Measurements from ENCODE around the gene TNRC6A. TPM values are rescaled to one million over a fixed set of nuclear protein-coding genes. Genes with fewer than 3 reads are reported as not detected.
A peak's percentile ranks its signal among the peaks of the same experiment; 100 is the strongest.
"Not testable (repeated sequence)": the region's sequence is repeated elsewhere in the genome, so short reads cannot be mapped to it uniquely, and the experiment has no call there.

TNRC6A gene
- total RNA-seq, 2 experiments from 2014 or later = 47.4 to 49.3 TPM

DNA sequence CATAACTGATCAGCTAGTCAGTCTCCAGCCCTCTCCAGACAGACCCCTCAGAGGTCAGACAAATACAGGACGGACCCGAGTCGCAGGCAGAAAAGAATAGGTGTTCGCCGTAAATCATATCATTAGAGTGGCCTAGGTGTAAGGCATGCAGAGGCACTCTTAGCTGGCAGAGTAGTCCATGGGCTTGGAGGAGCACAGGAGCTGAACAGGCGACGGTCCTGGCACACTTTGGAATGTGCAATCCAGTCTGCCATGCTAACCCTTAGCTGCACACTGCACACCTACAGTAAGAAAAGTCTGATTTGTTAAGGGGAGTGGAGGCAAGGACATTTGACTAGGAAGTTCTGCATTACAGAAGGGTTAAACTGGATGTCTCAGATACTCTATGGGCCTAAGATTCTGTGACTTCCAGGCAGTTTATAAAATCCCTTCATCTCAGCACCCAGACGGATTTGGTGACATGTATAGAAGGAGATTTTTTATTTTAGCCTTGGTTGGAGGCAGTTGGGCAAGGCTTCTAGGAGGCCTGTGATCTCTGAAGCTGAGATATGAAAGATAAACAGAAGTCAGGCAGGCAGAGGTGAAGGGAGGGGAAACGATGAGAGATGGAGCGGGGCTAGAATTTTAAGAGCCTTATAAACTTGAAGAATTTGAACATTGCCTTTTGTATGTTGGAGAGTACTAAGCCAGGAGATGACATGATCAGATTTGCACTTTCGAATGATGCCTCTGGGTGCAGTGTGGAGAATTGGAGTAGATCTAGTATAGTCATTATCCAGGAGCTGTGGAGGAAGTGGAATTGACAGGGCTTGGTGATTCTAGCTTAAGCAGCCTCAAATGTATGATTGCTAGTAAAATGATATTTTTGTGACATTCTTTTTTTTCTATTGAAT, 81.7 kb downstream of the TNRC6A start:
- Mint-ChIP-seq H3K9me3 (no peaks in the 10 kb centered on the region), H3K27me3 (no peaks in the 10 kb centered on the region), H3K4me3 (no peak overlapping the region), H3K36me3 (ENCODE audit: low read depth) (peaks cover 45% of the 10 kb centered on the region), H3K4me1 (no peaks in the 10 kb centered on the region), H3K27ac (peak overlapping the region; percentile 7)
- POLR2A ChIA-PET = no interaction called here
- no peak for DNase-seq
- CTCF ChIA-PET = no interaction called here

DNA sequence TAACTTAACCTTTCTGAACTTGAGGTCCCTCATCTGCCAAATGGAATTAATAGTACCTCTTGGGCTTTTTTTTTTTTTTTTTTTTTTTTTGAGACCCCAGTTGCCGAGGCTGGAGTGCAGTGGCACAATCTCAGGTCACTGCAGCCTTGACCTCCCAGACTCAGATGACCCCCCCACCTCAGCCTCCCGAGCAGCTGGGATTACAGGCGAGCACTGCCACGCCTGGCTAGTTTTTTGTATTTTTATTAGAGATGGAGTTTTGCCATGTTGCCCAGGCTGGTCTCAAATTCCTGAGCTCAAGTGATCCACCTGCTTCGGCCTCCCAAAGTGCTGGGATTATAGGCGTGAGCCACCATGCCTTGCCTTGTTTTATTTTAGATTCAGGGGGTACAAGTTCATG, 83.4 kb downstream of the TNRC6A start:
- H3K27ac Mint-ChIP-seq, POLR2A ChIA-PET: not testable (repeated sequence)

GRCh38 chr16:24815021-24815420, 85.6 kb downstream of the TNRC6A start:
- Mint-ChIP-seq H3K27me3 (no peaks in the 10 kb centered on the region), H3K36me3 (ENCODE audit: low read depth) (peaks cover 50% of the 10 kb centered on the region), H3K4me1 (no peaks in the 10 kb centered on the region), H3K4me3 (no peak overlapping the region), H3K27ac (no peak overlapping the region), H3K9me3 (no peaks in the 10 kb centered on the region)
- POLR2A ChIA-PET = no interaction called here
- CTCF ChIA-PET = interaction anchor here (1.4 kb wide), 1 partner anchor 11 kb away, joined by 3 read pairs; no protein-coding TSS in a partner anchor
- DNase-seq = no peak

More for the DNA sequence above, 83.4 kb downstream of the TNRC6A start:
- H3K36me3 Mint-ChIP-seq (ENCODE audit: low read depth) = peaks cover 42% of the 10 kb centered on the region
- H3K4me1 Mint-ChIP-seq, H3K27me3 Mint-ChIP-seq, H3K9me3 Mint-ChIP-seq, DNase-seq, H3K4me3 Mint-ChIP-seq, CTCF ChIA-PET: not testable (repeated sequence)

DNA sequence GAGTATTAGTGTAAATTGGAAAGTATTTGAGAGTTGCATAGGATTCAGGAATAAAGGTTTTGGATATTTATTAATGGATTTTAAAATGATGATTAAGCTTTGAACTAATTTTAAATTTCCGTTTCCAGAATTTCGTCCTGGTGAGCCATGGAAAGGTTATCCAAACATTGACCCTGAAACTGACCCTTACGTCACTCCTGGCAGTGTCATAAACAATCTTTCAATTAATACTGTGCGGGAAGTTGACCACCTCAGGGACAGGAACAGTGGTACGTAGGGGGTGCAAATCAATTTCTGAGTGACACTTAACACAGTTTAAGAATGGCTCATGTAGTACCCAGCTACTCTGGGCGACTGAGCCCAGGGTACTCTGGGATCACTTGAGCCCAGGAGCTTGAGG, 87.2 kb downstream of the TNRC6A start:
- Mint-ChIP-seq H3K27ac (no peak overlapping the region), H3K36me3 (ENCODE audit: low read depth) (peaks cover 54% of the 10 kb centered on the region), H3K27me3 (no peaks in the 10 kb centered on the region), H3K9me3 (no peaks in the 10 kb centered on the region), H3K4me1 (no peaks in the 10 kb centered on the region), H3K4me3 (no peak overlapping the region)
- no peak for DNase-seq
- ChIA-PET POLR2A (no interaction called here), CTCF (no interaction called here)

DNA sequence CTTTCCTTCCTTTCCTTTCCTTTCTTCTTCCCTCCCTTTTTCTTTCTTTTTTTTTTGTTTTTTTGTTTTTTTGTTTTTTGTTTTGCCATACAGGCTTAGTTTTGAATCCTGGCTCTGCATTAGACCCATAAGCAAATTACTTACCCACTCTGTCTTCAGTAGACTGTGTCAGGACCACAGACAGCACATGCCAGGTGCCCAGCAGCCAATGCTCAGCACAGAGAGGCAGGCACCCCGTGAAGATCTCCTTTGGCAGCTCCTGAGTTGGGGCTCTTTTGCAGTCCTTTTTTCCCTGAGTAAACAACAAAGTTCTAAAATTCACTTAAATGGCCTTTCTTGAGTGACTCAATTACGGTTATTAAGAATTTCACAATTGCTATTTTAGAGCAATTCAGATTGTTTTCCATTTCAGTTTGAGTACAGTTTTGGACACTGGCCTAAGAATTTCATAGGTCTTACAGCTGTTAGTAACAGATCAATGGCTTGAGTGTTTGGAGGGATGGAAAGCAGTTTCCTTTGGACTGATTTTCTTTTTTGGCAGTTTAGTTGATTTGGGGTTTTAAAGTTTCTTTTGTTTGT, 90.1 kb downstream of the TNRC6A start:
- Mint-ChIP-seq H3K4me3 (no peak overlapping the region), H3K36me3 (ENCODE audit: low read depth) (peaks cover 58% of the 10 kb centered on the region), H3K27ac (no peak overlapping the region), H3K4me1 (no peaks in the 10 kb centered on the region), H3K9me3 (no peaks in the 10 kb centered on the region), H3K27me3 (no peaks in the 10 kb centered on the region)
- DNase-seq = no peak
- POLR2A ChIA-PET = no interaction called here
- CTCF ChIA-PET = no interaction called here

DNA sequence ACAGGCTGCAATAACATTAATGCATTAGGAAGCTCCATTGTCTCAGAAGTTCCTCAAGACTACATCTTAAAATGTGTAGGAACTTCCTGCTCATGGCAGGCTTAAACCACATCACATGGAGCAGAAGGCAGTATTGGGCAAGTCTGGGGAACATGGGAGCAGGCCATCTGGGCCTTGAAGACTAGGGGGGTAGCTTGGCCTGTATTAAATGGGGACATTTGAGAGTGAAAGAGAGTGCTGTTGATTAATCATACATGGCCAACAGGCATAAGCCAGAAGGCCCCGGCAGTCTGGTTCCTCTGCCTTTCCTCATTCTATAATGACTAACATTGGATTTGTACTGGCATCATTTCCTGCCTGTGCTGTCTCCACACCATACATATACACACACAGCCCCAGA, 91.1 kb downstream of the TNRC6A start:
- H3K4me1 Mint-ChIP-seq = no peaks in the 10 kb centered on the region
- CTCF ChIA-PET = no interaction called here
- H3K4me3 Mint-ChIP-seq = no peak overlapping the region
- no peaks in the 10 kb centered on the region for H3K27me3 Mint-ChIP-seq
- no peak overlapping the region for H3K27ac Mint-ChIP-seq
- H3K9me3 Mint-ChIP-seq = no peaks in the 10 kb centered on the region
- POLR2A ChIA-PET = no interaction called here
- DNase-seq = no peak
- H3K36me3 Mint-ChIP-seq (ENCODE audit: low read depth) = peaks cover 54% of the 10 kb centered on the region

DNA sequence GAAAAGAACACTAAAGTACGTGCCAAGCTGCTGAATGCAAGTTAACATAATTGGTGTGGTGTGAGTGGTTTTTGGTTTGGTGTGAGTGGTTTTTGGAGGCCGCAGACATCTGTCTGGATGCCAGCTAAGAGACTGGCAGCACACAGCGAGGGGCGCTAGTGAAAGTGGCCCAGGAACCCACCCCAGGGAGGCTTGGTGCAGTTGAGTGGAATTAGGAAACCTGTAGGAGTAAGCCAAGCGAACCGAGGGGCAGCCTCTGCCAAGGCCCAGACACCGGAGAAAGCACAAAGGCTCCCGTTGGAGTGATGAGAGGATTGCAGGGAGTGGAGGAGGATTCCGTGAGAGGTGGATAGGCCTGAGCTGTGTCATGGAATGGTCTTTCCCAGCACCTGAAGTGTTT, 91.7 kb downstream of the TNRC6A start:
- no peak overlapping the region for H3K27ac Mint-ChIP-seq
- H3K9me3 Mint-ChIP-seq = no peaks in the 10 kb centered on the region
- H3K27me3 Mint-ChIP-seq = no peaks in the 10 kb centered on the region
- H3K4me3 Mint-ChIP-seq = no peak overlapping the region
- POLR2A ChIA-PET = interaction anchor here (0.6 kb wide), 1 partner anchor 445 kb away, joined by 3 read pairs; no protein-coding TSS in a partner anchor
- H3K4me1 Mint-ChIP-seq = no peaks in the 10 kb centered on the region
- no peak for DNase-seq
- H3K36me3 Mint-ChIP-seq (ENCODE audit: low read depth) = peaks cover 54% of the 10 kb centered on the region
- CTCF ChIA-PET = no interaction called here

DNA sequence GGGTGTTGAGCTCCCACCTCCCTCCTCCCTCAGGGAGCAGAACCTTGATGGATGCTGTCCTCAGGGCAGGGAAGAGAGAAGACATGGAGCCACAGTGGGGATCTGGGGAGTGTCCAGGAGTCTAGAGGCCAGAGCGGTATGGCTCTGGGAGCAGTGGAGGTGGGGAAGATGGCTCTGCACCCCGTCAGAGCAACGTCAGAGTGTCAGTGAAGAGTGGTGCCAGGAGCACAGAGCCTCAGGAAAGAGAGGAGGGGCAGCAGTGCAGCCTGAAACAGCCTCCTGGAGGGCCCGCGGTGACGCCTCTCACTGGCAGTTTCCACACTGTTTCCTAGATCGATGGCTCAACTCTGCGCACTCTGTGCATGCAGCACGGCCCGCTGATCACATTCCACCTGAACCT, 93.1 kb downstream of the TNRC6A start:
- H3K27me3 Mint-ChIP-seq = no peaks in the 10 kb centered on the region
- H3K27ac Mint-ChIP-seq = no peak overlapping the region
- DNase-seq = no peak
- no peaks in the 10 kb centered on the region for H3K4me1 Mint-ChIP-seq
- H3K36me3 Mint-ChIP-seq (ENCODE audit: low read depth) = peaks cover 54% of the 10 kb centered on the region
- no peaks in the 10 kb centered on the region for H3K9me3 Mint-ChIP-seq
- ChIA-PET CTCF (no interaction called here), POLR2A (no interaction called here)
- no peak overlapping the region for H3K4me3 Mint-ChIP-seq

- Mint-ChIP-seq H3K27ac (no peak overlapping the region), H3K4me3 (no peak overlapping the region), H3K36me3 (ENCODE audit: low read depth) (peaks cover 50% of the 10 kb centered on the region), H3K4me1 (no peaks in the 10 kb centered on the region), H3K9me3 (no peaks in the 10 kb centered on the region), H3K27me3 (no peaks in the 10 kb centered on the region)
- ChIA-PET CTCF (no interaction called here), POLR2A (no interaction called here)
- DNase-seq = no peak
These were observed 93.5 kb downstream of the TNRC6A start for GRCh38 chr16:24822974-24823373.

- Mint-ChIP-seq H3K27me3 (no peaks in the 10 kb centered on the region), H3K4me3 (no peak overlapping the region), H3K36me3 (ENCODE audit: low read depth) (peaks cover 31% of the 10 kb centered on the region), H3K4me1 (no peaks in the 10 kb centered on the region), H3K27ac (no peak overlapping the region), H3K9me3 (no peaks in the 10 kb centered on the region)
- ChIA-PET CTCF (interaction anchor here (0.8 to 1.2 kb wide), 2 partner anchors 9 to 11 kb away, joined by 3 to 5 read pairs; no protein-coding TSS in a partner anchor), POLR2A (no interaction called here)
- no peak for DNase-seq
These were observed 96.2 kb downstream of the TNRC6A start for GRCh38 chr16:24825696-24826095.

GRCh38 chr16:24826096-24826690, 96.7 kb downstream of the TNRC6A start:
- Mint-ChIP-seq H3K9me3 (no peaks in the 10 kb centered on the region), H3K4me3 (no peak overlapping the region), H3K27ac (no peak overlapping the region), H3K36me3 (ENCODE audit: low read depth) (peaks cover 28% of the 10 kb centered on the region), H3K27me3 (no peaks in the 10 kb centered on the region), H3K4me1 (no peaks in the 10 kb centered on the region)
- ChIA-PET CTCF (interaction anchor here (0.8 to 1.2 kb wide), 2 partner anchors 8 to 11 kb away, joined by 3 to 5 read pairs; no protein-coding TSS in a partner anchor), POLR2A (no interaction called here)
- DNase-seq = no peak

GRCh38 chr16:24826817-24827566, 97.5 kb downstream of the TNRC6A start:
- Mint-ChIP-seq H3K27me3 (no peaks in the 10 kb centered on the region), H3K36me3 (ENCODE audit: low read depth) (peaks cover 24% of the 10 kb centered on the region), H3K4me3 (no peak overlapping the region), H3K4me1 (no peaks in the 10 kb centered on the region), H3K27ac (peak overlapping the region; percentile 15), H3K9me3 (no peaks in the 10 kb centered on the region)
- POLR2A ChIA-PET = no interaction called here
- CTCF ChIA-PET = interaction anchor here (1.2 kb wide), 1 partner anchor 12 kb away, joined by 3 read pairs; no protein-coding TSS in a partner anchor
- no peak for DNase-seq

GRCh38 chr16:24829153-24829552, 99.7 kb downstream of the TNRC6A start:
- Mint-ChIP-seq H3K27me3 (no peaks in the 10 kb centered on the region), H3K4me1 (no peaks in the 10 kb centered on the region), H3K27ac (no peak overlapping the region), H3K36me3 (ENCODE audit: low read depth) (peaks cover 9% of the 10 kb centered on the region), H3K4me3 (no peak overlapping the region), H3K9me3 (no peaks in the 10 kb centered on the region)
- ChIA-PET POLR2A (no interaction called here), CTCF (no interaction called here)
- no peak for DNase-seq
